HS-27A (cell line): ENCODE data around the gene TIMM9.
"Not testable (repeated sequence)": the region's sequence is repeated elsewhere in the genome, so short reads cannot be mapped to it uniquely, and the experiment has no call there.

Source experiments
- DNase-seq: peaks from one replicate; pipeline ENCODE4 v3.0.0-alpha.2; 2012; ENCODE audit warnings: low read depth, missing footprints

TIMM9 gene, protein sequence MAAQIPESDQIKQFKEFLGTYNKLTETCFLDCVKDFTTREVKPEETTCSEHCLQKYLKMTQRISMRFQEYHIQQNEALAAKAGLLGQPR

DNA sequence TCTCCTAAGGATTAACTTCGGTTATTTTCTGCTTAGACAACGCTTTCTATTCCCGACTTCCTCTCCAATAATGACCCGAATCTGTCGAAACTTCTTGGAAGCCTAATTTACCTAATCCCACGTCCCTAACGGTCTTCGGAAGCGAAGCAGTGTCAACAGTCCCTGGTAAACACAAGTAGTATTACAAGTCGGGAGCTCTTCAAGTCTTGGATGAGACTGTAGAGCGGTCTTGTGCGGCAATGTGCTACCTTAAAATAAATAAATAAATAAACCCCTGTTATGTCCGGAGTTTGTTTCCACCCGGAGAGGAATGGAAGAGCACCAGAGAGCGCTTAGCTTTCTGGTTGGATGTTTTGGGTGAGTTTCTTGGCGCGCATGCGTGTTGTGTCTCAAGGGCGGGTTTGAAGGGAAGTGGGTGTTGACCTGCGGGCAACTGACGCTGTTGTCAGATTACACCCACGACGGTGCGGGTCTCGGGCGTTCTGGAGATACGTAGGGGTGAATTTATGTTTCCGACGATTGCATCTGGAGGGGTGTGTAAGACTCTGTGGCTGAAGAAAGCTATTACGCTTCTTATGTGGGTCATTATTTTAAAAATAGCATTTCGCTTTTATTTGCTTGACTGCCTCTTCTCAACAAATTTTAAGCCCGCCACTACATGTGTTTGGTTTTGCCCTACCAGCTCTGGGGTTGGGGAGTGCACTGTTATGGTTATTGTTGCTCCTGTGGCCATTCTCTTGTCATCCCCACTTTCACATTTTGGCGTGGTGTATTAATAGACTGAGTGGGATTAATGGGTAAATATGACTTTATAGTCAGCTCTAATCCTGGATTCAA lies at the start of gene TIMM9, which contains the start of gene KIAA0586:
Gene TIMM9 (minus strand): TSS at position 251 of the 837 bp plus-strand sequence. CDS start 15,586 bp downstream, outside the sequence.
Gene KIAA0586 (plus strand): TSS at position 439 of the 837 bp plus-strand sequence. CDS start 546 bp downstream, outside the sequence.
- peak; percentile 94 for DNase-seq

DNA sequence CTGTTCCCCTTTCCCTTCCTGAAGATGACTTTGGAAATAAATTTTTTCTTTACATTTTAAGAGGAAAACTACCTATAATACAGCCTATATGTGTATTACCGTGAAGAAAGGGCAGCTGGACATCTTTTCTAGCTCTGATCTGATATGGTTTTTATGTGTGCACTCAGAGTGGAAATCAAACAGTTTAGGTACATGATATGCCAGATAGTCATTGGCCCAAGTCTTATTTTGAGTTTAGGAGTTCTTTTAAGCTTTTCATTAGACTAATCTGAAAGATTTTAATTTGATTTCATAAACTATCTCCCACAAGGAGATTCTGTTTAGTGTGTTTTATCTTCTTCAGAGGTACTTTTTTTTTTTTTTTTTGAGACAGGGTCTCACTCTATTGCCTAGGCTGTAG lies 49.0 kb upstream of the TIMM9 start:
- no peak for DNase-seq

DNA sequence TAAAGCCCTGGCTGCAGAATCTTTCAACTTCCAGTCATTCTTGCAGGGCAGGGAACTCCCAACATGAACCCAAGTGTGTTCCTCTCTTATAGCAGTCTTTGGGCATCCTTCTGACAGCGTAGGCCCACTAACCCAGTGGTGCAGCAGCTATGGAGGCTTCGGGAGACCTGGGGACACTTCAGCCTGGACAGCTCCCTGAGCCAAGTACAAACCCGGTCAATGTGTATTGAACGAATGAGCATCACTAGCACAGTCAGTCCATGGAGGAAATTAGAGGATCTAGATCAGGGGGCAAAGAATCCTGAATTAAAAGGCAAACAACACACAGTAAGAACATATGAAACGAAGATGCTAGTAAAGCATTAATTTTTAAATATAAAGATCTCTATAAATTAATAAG lies 42.0 kb upstream of the TIMM9 start:
- no peak for DNase-seq

DNA sequence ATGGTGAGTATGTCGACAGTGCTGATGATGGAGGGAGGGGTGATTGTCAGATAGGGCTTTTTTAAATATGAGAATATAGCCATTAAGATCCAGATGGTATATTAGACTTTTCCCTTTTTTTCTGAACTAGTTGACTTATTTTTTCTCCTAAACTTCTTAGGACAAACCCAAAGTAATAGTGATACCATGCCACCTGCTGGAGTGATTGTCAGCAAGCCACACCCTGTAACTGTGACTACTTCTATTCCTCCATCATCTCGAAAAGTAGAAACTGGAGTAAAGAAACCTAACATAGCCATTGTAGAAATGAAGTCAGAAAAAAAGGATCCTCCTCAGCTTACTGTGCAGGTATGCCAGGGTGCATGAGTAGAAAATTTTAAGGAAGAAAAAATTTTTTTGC lies 40.2 kb upstream of the TIMM9 start:
- DNase-seq = no peak

DNA sequence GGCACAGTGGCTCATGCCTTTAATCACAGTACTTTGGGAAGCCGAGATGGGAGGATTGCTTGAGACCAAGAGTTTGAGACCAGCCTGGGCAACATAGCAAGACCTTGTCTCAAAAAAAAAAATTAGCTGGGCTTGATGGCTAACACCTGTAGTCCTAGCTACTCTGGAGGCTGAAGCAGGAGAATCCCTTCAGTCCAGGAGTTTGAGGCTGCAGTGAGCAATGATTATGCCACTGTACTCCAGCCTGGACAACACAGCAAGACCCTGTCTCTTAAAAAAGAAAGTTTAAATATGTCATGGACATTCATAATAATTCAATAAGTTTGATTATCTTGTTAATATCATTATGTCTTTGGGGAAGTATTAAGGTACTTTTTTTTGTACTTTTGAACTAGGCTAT lies 39.1 kb upstream of the TIMM9 start:
- no peak for DNase-seq

DNA sequence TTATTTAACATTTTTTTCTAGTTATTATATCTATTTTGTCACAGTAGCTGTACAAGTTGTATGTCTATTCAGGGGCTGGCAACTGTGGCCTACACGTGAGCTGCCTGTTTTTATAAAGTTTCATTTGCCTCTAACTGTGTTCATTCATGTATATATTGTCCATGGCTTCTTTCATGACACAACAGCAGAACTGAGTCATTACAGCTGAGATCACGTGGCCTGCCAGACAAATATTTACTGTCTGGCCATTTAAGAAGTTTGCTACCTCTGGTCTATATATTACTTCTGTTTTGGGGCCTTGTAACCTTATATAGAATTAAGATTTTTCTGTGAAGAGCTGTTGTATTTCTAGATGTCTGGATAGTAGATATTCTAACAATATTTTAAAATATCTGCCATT lies 38.1 kb upstream of the TIMM9 start:
- no peak for DNase-seq

DNA sequence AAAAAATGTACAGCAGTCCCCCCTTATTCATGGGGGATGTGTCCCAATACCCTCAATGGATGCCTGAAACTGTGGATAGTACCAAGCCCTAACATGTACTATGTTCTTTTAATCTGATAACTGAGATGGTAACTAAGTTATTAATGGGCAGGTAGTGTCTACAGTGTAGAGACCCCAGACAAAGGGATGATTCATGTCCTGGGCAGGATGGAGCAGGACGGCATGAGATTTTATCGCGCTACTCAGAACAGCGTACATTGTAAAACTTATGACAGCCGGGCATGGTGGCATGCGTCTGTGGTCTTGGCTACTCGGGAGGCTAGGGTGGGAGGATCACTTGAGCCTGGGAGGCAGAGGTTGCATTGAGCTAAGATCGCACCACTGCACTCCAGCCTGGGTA lies 37.3 kb upstream of the TIMM9 start:
- no peak for DNase-seq

DNA sequence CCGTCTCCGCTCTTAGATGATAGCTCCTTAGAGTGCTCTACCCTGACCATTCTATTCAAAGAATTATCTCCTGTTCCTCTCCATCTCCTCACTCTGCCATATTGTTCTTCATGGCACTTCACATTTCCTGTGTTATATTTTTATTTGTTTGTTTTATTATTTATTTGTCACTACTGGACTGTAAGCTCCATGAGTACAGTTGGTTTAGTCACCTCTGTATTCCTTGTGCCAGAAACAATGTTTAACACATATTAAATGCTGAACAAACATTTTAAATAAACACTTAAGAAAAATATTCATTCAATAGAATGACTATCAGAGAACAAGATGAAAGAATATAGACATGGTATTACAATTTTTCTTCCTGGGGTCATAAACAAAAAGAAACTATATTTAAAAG lies 35.8 kb upstream of the TIMM9 start:
- DNase-seq = no peak

DNA sequence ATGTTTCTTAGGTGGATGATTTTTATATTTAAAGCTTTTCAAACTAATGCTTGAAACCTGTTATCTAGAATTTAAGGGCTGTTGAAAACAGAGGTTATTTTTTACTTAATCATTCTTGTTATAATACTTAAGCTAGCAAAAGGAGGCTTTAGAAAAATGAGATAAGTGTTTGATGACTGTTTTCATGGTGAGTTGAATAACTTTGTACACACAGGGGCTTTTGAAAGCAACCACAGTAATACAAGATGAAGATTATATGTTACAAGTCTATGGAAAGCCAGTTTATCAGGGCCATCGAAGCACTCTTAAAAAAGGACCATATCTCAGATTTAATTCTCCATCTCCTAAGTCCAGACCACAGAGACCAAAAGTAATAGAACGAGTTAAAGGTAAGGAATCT lies 33.4 kb upstream of the TIMM9 start:
- DNase-seq = no peak

DNA sequence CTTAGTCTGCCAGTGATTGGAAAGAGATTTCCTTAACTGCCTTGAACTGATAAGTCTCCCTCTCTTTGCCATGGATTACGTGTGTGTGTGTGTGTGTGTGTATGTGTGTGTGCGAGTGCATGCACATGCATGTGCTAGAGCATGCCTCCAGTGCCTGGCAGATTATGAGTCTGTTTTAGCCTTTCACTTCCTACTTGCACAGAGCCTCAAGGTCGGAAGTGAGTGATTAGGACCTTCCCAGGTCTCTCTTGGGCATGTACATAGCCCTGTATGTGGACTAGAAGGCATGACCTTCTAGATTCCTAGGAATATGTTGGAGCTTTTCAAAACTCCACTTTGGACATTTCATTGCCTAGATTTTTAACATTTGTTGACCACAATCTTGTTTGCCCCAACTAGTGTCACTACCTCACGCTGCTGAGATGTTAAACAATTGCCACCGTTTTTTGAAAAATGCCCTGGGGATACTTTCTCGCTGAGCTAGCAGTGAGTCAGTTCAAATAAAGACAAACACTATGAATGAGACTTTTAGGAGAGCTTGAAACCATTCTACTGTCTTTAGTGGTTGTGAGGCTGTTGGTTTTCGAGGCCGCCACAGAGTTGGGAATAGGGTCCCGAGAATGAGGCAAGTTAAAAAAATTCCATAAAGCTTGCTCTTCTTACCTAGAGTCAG lies 28.4 kb upstream of the TIMM9 start:
- DNase-seq = no peak

DNA sequence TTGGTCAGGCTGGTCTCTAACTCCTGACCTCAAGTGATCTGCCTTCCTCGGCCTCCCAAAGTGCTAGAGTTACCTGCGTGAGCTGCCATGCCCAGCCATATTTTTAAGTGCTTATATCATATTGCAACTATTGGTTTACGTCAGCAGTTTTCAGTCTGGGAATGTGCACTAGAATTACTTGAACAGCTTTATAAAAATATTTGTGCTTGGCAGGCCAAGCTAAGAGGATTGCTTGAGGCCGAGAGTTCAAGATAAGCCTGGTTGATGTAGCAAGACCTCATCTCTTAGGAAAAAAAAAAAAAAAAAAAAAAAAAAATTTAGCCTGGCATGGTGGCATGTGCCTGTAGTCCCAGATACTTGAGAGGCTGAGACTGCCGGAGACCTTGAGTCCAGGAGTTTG lies 17.3 kb upstream of the TIMM9 start:
- no peak for DNase-seq

DNA sequence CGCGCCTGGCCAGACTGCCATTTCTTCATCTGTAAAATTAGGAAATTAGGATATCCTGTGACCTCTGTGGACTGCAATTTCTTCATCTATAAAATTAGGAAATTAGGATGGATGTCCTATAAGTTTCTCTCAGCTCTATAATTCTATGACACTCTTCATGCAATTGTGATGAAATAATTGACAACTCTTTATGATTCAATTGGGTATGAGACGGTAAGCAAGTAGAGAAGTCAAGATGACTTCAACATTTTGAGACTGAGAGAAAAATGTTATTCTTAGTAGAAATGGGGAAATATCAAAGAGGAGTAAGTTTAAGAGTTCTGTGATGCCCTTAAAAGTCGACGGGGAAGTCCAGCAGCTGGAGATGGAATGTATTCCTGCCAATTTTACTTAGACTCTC lies 12.1 kb upstream of the TIMM9 start:
- DNase-seq = no peak

DNA sequence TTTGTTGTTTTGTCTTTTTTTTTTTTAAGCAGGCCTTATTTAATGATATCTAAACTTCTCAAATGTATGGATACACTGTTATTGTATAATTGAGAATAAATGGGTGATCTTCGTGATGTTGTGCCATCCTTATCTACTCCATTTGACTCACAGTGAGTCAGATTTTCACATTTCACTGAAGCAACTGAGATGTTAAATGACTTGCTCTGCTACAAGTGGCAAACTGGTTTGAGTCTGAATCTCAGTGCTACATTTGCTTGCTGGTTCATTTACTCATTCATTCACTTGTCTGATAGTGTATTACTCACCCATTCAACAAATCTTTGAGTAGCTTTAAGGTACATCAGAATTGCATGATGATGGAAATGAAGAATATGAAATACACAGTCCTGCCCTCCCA lies 2.8 kb upstream of the TIMM9 start:
- no peak for DNase-seq

DNA sequence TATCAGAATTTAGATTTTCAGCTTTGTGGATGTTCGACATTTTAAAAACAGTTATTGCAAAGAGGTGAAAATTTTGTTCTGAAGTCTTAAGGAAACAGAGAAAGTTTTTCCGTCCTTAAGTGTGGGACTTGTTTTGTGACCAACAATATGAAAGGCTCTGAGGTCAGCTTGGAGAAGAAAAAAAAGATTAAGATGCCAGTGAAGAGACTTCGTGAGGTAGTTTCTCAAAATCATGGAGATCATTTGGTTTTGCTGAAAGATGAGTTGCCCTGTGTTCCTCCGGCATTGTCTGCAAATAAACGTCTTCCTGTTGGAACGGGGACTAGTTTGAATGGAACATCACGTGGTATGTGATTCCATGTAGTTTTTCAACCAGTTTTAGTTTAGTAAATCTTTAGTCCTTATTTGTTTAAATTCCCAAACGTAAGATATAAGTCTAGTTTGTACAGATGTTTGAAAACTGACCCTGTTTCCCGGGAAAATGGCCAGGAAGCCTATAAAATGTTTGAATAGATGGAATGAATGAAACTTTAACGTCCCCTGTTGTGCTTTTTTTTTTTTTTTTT lies 870 bp upstream of the TIMM9 start:
- DNase-seq = peak; percentile 30

DNA sequence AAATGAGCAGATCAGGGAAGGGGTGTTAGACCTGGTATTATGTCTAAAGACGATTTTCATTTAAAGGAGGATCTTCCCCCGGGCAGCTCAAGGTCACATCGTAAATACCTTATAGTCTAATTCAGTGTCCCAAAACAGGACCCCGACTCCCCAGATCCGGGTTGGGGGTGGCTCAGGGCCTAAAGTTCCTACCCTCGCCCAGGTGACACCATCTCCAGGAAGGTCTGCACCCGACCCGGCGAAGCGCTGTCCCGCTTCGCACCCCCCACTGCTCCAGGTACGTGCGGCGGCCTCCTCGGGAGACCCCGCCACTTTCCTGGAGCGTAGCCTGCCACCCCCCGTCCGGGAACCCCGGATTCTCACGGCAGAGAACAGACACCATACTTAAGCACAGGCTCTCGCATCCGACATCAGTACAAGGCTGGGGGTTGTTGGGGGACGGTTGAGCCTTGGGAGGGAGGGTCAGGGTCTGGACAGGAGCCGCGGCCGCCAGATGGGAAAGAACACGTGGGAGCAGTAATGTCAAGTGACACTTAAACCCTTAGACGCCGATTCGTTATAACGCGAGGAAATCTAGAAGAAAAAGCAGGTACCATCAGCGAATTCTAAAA lies 556 bp downstream of the TIMM9 start:
- DNase-seq = peak; percentile 3

DNA sequence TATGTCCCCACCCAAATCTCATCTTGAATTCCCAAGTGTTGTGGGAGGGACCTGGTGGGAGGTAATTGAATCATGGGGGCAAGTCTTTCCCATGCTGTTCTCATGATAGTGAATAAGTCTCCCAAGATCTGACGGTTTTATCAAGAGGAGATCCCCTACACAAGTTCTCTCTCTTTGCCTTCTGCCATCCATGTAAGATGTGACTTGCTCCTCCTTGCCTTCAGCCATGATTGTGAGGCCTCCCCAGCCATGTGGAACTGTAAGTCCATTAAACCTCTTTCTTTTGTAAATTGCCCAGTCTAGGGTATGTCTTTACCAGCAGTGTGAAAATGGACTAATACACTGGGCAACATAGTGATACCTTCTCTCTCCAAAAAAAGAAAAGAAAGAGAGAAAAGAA lies 10.4 kb downstream of the TIMM9 start:
- not testable (repeated sequence) for DNase-seq

DNA sequence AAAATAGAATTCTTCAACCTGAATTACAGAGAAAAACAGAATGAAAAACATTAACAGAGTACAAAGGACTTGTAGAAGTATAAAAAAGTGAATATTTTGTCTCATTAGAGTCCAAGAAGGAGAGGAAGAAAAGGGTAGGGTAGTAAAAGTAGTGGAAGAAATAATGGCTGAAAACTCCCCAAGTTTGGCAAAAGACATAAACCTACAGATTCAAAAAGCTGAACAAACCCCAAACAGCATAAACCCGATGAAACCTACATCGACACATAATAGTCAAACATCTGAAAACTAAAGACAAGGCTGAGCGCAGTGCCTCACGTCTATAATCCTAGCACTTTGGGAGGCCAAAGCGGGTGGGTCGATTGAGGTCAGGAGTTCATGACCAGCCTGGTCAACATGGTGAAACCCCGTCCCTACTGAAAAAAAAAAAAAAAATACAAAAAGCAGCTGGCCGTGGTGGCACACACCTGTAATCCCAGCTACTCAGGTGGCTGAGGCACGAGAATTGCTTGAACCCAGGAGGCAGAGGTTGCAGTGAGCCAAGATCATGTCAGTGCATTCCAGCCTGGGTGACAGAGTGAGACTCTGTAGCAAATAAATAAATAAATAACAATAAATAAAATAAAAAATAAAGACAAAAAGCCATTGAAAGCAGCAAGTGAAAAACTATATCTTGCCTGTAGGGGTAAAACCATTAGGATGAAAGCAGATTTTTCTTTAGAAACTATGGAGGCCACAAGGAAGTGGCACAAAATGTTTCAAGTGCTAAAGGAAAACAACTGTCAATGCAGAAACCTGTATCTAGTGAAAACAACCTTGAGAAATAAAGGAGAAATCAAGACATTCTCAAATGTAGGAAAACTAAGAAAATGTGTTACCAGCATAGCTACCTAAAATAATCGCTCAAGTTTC lies 11.4 kb downstream of the TIMM9 start:
- no peak for DNase-seq

DNA sequence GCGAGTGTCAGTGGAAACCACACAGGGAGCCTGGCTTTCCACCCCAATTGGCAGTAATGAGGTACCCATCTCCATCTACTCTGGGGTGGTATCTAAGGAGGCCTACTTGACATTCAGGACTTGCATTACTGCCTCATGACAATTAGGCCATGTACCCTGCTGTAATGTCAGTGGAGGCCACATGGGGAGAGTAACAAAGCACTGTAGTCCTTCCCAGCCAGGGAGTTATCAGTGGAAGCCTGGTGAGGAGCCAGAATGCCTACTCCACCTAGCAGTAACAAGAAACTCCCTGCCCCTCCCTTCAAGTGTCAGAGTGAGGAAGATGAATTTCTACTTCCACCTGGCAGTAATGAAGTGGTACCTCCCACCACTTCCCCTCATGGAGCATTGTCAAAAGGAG lies 12.5 kb downstream of the TIMM9 start:
- DNase-seq = no peak

DNA sequence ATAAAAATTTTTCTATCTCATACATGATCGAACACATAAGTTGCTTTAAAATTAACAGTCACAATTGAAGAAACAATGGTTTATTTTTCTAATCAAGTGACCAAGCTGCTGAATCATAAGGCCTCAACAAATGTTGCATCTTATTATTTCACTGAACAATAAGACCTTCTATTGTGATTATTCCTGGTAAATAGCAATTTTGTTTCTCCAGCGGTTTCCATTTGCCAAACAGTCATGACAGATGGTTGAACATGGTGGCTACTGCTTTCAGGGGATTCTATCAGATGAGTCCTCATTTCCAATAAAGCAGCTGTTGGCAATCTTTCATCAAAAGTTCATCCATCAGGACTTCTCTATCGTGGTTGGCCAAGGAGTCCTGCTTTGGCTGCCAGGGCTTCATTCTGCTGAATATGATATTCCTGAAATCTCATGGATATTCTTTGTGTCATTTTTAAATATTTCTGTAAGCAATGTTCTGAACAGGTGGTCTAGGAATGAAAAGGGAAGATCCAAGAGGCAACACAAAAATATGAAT lies 18.6 kb downstream of the TIMM9 start:
- no peak for DNase-seq

DNA sequence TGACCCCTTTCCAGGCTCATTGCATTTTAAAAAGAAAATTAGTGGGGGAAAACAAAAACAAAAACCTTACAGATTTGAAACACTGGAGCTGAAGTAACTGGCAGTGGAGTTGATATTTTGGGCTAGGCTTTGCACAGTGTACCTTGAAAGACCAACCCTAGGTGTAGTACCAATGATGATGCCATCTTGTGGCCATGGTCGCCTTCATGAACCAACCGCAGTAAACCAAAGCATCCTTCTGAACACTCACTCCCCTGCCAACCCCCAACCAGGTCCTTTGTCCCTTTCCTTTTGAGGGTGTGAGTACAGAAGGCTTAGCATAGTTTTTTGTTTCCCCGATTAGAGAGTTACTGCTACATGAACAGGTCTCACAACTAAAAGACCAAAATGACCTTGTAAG lies 25.7 kb downstream of the TIMM9 start:
- DNase-seq = no peak

DNA sequence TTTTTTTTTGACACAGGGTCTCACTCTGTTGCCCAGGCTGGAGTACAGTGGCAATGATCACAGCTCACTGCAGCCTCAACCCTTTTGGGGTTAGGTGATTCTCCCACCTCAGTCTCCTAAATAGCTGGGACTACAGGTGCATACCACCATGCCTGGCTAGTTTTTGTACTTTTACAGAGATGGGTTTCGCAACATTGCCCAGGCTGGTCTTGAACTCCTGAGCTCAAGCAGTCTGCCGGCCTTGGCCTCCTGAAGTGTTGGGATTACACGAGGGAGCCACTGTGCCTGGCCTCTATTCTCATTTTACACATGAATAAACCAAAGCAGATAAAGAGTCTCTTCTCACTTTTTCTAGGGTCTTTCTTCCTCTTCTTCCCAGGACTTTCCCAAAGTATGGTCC lies 28.4 kb downstream of the TIMM9 start:
- DNase-seq = no peak
